ENCODE results near the gene ASIC2.

Gene ASIC2

DNA sequence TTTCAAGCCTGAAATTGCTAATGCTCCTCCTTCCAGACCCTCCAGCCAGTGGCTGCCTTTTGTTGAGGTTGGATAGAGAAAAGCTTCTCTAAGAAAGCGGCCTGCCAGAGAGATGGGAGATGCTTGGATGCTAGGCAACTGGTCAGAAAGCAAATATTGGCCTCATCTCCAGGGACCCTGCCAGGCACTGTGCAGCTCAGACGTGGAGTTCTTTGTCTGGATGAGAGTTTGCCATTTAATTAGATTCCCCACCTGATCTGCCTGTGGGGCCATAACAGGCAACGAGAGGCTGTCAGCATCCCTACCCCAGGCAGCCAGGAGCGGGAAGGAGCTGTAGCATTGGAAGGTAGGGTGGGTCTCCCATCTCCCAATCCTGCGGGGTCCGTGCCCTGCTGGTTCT, 52.7 kb downstream of the ASIC2 start (continued):
- TF ChIP-seq, protein P1, sequence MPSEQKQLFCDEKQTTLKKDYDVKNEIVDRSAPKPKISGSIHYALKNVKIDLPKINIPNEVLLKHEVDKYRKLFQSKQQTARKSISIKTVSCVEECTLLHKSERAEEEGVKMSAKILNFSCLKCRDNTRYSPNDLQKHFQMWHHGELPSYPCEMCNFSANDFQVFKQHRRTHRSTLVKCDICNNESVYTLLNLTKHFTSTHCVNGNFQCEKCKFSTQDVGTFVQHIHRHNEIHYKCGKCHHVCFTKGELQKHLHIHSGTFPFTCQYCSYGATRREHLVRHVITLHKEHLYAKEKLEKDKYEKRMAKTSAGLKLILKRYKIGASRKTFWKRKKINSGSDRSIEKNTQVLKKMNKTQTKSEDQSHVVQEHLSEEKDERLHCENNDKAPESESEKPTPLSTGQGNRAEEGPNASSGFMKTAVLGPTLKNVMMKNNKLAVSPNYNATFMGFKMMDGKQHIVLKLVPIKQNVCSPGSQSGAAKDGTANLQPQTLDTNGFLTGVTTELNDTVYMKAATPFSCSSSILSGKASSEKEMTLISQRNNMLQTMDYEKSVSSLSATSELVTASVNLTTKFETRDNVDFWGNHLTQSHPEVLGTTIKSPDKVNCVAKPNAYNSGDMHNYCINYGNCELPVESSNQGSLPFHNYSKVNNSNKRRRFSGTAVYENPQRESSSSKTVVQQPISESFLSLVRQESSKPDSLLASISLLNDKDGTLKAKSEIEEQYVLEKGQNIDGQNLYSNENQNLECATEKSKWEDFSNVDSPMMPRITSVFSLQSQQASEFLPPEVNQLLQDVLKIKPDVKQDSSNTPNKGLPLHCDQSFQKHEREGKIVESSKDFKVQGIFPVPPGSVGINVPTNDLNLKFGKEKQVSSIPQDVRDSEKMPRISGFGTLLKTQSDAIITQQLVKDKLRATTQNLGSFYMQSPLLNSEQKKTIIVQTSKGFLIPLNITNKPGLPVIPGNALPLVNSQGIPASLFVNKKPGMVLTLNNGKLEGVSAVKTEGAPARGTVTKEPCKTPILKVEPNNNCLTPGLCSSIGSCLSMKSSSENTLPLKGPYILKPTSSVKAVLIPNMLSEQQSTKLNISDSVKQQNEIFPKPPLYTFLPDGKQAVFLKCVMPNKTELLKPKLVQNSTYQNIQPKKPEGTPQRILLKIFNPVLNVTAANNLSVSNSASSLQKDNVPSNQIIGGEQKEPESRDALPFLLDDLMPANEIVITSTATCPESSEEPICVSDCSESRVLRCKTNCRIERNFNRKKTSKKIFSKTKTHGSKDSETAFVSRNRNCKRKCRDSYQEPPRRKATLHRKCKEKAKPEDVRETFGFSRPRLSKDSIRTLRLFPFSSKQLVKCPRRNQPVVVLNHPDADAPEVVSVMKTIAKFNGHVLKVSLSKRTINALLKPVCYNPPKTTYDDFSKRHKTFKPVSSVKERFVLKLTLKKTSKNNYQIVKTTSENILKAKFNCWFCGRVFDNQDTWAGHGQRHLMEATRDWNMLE (tag by site-specific recombination; conservative IDR thresholded peaks at IDR 0.05; ENCODE audit: low read depth): no peak
- TF ChIP-seq, protein P2, sequence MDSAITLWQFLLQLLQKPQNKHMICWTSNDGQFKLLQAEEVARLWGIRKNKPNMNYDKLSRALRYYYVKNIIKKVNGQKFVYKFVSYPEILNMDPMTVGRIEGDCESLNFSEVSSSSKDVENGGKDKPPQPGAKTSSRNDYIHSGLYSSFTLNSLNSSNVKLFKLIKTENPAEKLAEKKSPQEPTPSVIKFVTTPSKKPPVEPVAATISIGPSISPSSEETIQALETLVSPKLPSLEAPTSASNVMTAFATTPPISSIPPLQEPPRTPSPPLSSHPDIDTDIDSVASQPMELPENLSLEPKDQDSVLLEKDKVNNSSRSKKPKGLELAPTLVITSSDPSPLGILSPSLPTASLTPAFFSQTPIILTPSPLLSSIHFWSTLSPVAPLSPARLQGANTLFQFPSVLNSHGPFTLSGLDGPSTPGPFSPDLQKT (IDR thresholded peaks at IDR 0.05; ENCODE audit: borderline replicate concordance, low read depth, low read length): no peak
- TF ChIP-seq ZNF169 (tag by site-specific recombination; IDR thresholded peaks at IDR 0.05): no peak
- TF ChIP-seq SP3 (tag by site-specific recombination; IDR thresholded peaks at IDR 0.05): no peak
- TF ChIP-seq SCRT1 (tag by site-specific recombination; IDR thresholded peaks at IDR 0.05; ENCODE audit: borderline replicate concordance): no peak
- no peak for TF ChIP-seq ZNF311 (tag by site-specific recombination; IDR thresholded peaks at IDR 0.05; ENCODE audit: borderline replicate concordance)
- no peak for TF ChIP-seq ZBTB8A (tag by site-specific recombination; IDR thresholded peaks at IDR 0.05)
- no peak for TF ChIP-seq ZNF341 (tag by site-specific recombination; IDR thresholded peaks at IDR 0.05; ENCODE audit: low read depth)
- TF ChIP-seq OVOL3 (tag by site-specific recombination; IDR thresholded peaks at IDR 0.05): no peak
- TF ChIP-seq, protein P3, sequence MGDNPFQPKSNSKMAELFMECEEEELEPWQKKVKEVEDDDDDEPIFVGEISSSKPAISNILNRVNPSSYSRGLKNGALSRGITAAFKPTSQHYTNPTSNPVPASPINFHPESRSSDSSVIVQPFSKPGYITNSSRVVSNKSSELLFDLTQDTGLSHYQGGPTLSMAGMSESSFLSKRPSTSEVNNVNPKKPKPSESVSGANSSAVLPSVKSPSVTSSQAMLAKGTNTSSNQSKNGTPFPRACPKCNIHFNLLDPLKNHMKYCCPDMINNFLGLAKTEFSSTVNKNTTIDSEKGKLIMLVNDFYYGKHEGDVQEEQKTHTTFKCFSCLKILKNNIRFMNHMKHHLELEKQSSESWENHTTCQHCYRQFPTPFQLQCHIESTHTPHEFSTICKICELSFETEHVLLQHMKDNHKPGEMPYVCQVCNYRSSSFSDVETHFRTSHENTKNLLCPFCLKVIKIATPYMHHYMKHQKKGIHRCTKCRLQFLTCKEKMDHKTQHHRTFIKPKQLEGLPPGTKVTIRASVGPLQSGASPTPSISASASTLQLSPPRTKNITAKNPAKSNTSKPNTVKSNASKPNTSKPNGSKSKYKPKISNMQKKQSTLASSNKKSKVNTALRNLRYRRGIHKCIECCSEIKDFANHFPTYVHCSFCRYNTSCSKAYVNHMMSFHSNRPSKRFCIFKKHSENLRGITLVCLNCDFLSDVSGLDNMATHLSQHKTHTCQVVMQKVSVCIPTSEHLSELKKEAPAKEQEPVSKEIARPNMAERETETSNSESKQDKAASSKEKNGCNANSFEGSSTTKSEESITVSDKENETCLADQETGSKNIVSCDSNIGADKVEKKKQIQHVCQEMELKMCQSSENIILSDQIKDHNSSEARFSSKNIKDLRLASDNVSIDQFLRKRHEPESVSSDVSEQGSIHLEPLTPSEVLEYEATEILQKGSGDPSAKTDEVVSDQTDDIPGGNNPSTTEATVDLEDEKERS (tag by site-specific recombination; IDR thresholded peaks at IDR 0.05): no peak
- TF ChIP-seq MYNN (tag by site-specific recombination; IDR thresholded peaks at IDR 0.05; ENCODE audit: borderline replicate concordance): no peak

DNA sequence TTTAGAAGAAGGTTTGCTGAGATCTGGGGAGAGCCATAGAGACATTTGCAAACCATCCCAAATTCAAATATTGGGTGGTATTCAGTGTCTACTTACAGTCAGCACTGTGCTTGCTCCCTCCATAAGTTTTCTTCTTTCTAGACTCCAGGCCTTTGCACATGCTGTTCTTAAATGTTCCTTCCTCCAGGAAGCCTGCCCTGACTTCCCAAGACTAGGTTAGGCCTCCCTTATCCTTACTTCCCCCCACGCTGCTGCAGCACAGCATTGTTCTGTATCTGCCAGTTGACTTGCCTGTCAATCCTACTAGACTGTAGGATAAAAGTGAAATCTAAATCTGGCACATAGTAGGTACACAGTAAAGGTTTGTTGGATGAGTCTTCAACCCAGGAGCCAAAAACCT, 53.4 kb downstream of the ASIC2 start:
- POLR2A ChIA-PET: no interaction called here
- Histone ChIP-seq H3K27ac (ENCODE audit: extremely low read depth, low read depth, low read length) (no peak overlapping the region), H3K9me3 (ENCODE audit: control insufficient read depth, insufficient read depth, low read depth, low read length) (no peaks in the 10 kb centered on the region), H3K36me3 (ENCODE audit: control insufficient read depth in 2 of 2, insufficient read depth in 1 of 2, low read length in 2 of 2) (no peaks in the 10 kb centered on the region), H3K4me3 (ENCODE audit: low read depth, low read length) (no peak overlapping the region), H3K4me1 (ENCODE audit: control insufficient read depth, insufficient read depth, low read length) (peaks cover 5% of the 10 kb centered on the region; the same call in 1 of the 2 replicates)
- CTCF ChIA-PET: no interaction called here
- TF ChIP-seq ZNF37A (tag by site-specific recombination; IDR thresholded peaks at IDR 0.05): no peak
- no peak for TF ChIP-seq ZNF114 (tag by site-specific recombination; IDR thresholded peaks at IDR 0.05)
- no peak for TF ChIP-seq ZSCAN16 (tag by site-specific recombination; IDR thresholded peaks at IDR 0.05)
- TF ChIP-seq ZNF623 (tag by site-specific recombination; IDR thresholded peaks at IDR 0.05): peak; percentile 26; the same call in 1 of the 2 replicates
- TF ChIP-seq ZNF341 (tag by site-specific recombination; IDR thresholded peaks at IDR 0.05; ENCODE audit: low read depth): no peak
